HFFc6 (cell line): ENCODE results near the gene ELL2. TPM values are rescaled to one million over a fixed set of nuclear protein-coding genes. Genes with fewer than 3 reads are reported as not detected.

Experiments
- DNase-seq: peaks from one replicate; pipeline ENCODE4 v3.0.0-alpha.2; 2018
- H3K27ac Mint-ChIP-seq: 2 replicates; pipeline ENCODE4 v1.8.0; 2020; ENCODE audit warnings: mild to moderate bottlenecking, mixed read lengths
- H3K27me3 Mint-ChIP-seq: 2 replicates; pipeline ENCODE4 v1.8.0; 2021; ENCODE audit warnings: mild to moderate bottlenecking, moderate library complexity, mixed read lengths; ENCODE audit not compliant: insufficient read depth
- H3K36me3 Mint-ChIP-seq: 2 replicates; pipeline ENCODE4 v1.8.0; 2021; ENCODE audit warnings: low read depth, mixed read lengths
- H3K4me1 Mint-ChIP-seq: 2 replicates; pipeline ENCODE4 v1.8.0; 2020; ENCODE audit warnings: low read depth, mixed read lengths
- H3K4me3 Mint-ChIP-seq: 2 replicates; pipeline ENCODE4 v1.8.0; 2020; ENCODE audit warnings: mild to moderate bottlenecking, moderate library complexity, mixed read lengths
- H3K9me3 Mint-ChIP-seq: 2 replicates; pipeline ENCODE4 v1.8.0; 2020; ENCODE audit warnings: mild to moderate bottlenecking, mixed read lengths
- CTCF ChIP-seq: fragments of 200-600 bp; sonication (generic); IDR thresholded peaks from 2 replicates; pipeline ENCODE4 v1.5.0; 2021; ENCODE audit warnings: antibody characterized with exemption, mild to moderate bottlenecking
- total RNA-seq, 6 experiments: library from RNA; stranded (reverse); fragmentation: NEBNext Ultra II Directional; extraction: Animal tissue kit (Norgen Biotek cat#: 25700); gene quantifications; 2 replicates in 1 of 6; 3 replicates in 5 of 6; pipeline ENCODE4 v1.2.3, GENCODE V29; 2021

ELL2 gene
- total RNA-seq, 6 experiments from 2014 or later: 346 to 505 (median 380) TPM

- peak overlapping the region; percentile 32; the same call in 1 of the 2 replicates for H3K27ac Mint-ChIP-seq
- peak overlapping the region; percentile 57; the same call in 1 of the 2 replicates for H3K4me3 Mint-ChIP-seq
- H3K27me3 Mint-ChIP-seq: no peaks in the 10 kb centered on the region; the same call in none of the 2 replicates
- no peak for DNase-seq
- peaks cover 90% of the 10 kb centered on the region for H3K4me1 Mint-ChIP-seq
- TF ChIP-seq CTCF: no peak
- H3K36me3 Mint-ChIP-seq: peaks cover 71% of the 10 kb centered on the region
- no peaks in the 10 kb centered on the region for H3K9me3 Mint-ChIP-seq
Measured at GRCh38 chr5:95948631-95949030, 13.0 kb downstream of the ELL2 start.

- DNase-seq: no peak
- no peak for TF ChIP-seq CTCF
- H3K9me3 Mint-ChIP-seq: no peaks in the 10 kb centered on the region
- peaks cover 83% of the 10 kb centered on the region for H3K4me1 Mint-ChIP-seq
- peaks cover 58% of the 10 kb centered on the region for H3K36me3 Mint-ChIP-seq
- no peaks in the 10 kb centered on the region; the same call in 1 of the 2 replicates for H3K27me3 Mint-ChIP-seq
- peak overlapping the region; percentile 39 for H3K4me3 Mint-ChIP-seq
- H3K27ac Mint-ChIP-seq: peak overlapping the region; percentile 65
Measured at GRCh38 chr5:95946451-95946850, 15.2 kb downstream of the ELL2 start.

- DNase-seq: no peak
- no peak for TF ChIP-seq CTCF
- peaks cover 59% of the 10 kb centered on the region for H3K36me3 Mint-ChIP-seq
- H3K9me3 Mint-ChIP-seq: no peaks in the 10 kb centered on the region
- H3K4me1 Mint-ChIP-seq: peaks cover 88% of the 10 kb centered on the region
- H3K27ac Mint-ChIP-seq: no peak overlapping the region
- H3K27me3 Mint-ChIP-seq: no peaks in the 10 kb centered on the region; the same call in none of the 2 replicates
- no peak overlapping the region; the same call in 1 of the 2 replicates for H3K4me3 Mint-ChIP-seq
Measured at GRCh38 chr5:95942968-95943367, 18.7 kb downstream of the ELL2 start.

GRCh38 chr5:95942414-95942813 is 19.2 kb downstream of the ELL2 start:
- Mint-ChIP-seq H3K4me3 (no peak overlapping the region), H3K27ac (no peak overlapping the region), H3K9me3 (no peaks in the 10 kb centered on the region), H3K4me1 (peaks cover 92% of the 10 kb centered on the region), H3K36me3 (peaks cover 63% of the 10 kb centered on the region), H3K27me3 (no peaks in the 10 kb centered on the region; the same call in none of the 2 replicates)
- no peak for TF ChIP-seq CTCF
- no peak for DNase-seq

- peak overlapping the region; percentile 44 for H3K4me3 Mint-ChIP-seq
- no peak for TF ChIP-seq CTCF
- H3K27me3 Mint-ChIP-seq: no peaks in the 10 kb centered on the region; the same call in none of the 2 replicates
- peaks cover 63% of the 10 kb centered on the region for H3K36me3 Mint-ChIP-seq
- H3K27ac Mint-ChIP-seq: peak overlapping the region; percentile 56
- H3K4me1 Mint-ChIP-seq: peaks cover 92% of the 10 kb centered on the region
- H3K9me3 Mint-ChIP-seq: no peaks in the 10 kb centered on the region
- no peak for DNase-seq
Measured at GRCh38 chr5:95941756-95942155, 19.9 kb downstream of the ELL2 start.
